ENCODE measurements around the gene VRK3.

VRK3 gene

GRCh38 chr19:49933643-49934042 is 91.5 kb downstream of the VRK3 start:
- Histone ChIP-seq H3K36me3 (ENCODE audit: control insufficient read depth, insufficient read depth, low read length) (peaks cover 4% of the 10 kb centered on the region), H3K27me3 (replicated peaks; ENCODE audit: control insufficient read depth, insufficient read depth, low read length) (no peaks in the 10 kb centered on the region), H3K4me3 (replicated peaks; ENCODE audit: low read depth, low read length) (no peak overlapping the region)
- no peak for DNase-seq (ENCODE audit: extremely low read depth, insufficient read length)
- no peak for TF ChIP-seq CTCF (IDR thresholded peaks at IDR 0.05; ENCODE audit: insufficient read depth, low read length, poor library complexity, severe bottlenecking)

DNA sequence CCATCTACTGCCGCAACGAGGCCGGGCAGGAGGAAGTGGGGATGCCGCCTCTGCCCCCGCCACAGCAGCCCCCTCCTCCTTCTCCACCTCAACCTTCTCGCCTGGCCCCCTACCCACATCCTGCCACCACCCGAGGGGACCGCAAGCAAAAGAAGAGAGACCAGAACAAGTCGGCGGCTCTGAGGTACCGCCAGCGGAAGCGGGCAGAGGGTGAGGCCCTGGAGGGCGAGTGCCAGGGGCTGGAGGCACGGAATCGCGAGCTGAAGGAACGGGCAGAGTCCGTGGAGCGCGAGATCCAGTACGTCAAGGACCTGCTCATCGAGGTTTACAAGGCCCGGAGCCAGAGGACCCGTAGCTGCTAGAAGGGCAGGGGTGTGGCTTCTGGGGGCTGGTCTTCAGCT is 92.4 kb downstream of the VRK3 start:
- Histone ChIP-seq H3K36me3 (ENCODE audit: control insufficient read depth, insufficient read depth, low read length) (peaks cover 5% of the 10 kb centered on the region), H3K27me3 (replicated peaks; ENCODE audit: control insufficient read depth, insufficient read depth, low read length) (no peaks in the 10 kb centered on the region), H3K4me3 (replicated peaks; ENCODE audit: low read depth, low read length) (no peak overlapping the region)
- TF ChIP-seq CTCF (IDR thresholded peaks at IDR 0.05; ENCODE audit: insufficient read depth, low read length, poor library complexity, severe bottlenecking), result no peak
- DNase-seq (ENCODE audit: extremely low read depth, insufficient read length), result no peak

DNA sequence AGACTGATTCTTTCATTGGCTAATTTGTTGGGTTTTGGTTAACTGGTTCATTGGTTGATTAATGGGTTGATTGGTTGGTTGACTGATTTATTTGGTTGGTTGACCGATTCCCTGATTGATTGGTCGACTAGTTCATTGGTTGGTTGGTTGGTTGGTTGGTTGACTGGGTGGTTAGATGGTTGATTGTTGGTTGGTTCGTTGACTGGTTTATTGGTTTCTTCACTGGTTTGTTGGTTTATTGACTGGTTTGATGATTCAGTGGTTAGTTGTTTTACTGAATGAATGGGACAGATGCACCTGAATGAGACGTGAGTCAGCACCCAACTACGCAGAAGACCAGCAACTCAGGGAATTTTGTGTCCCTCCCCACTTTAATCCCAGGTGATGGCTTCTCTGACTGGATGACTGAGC is 93.1 kb downstream of the VRK3 start:
- H3K36me3 ChIP-seq (ENCODE audit: control insufficient read depth, insufficient read depth, low read length), result peaks cover 10% of the 10 kb centered on the region
- no peak for TF ChIP-seq CTCF (IDR thresholded peaks at IDR 0.05; ENCODE audit: insufficient read depth, low read length, poor library complexity, severe bottlenecking)
- no peak for DNase-seq (ENCODE audit: extremely low read depth, insufficient read length)
- H3K27me3 ChIP-seq (replicated peaks; ENCODE audit: control insufficient read depth, insufficient read depth, low read length), result no peaks in the 10 kb centered on the region
- H3K4me3 ChIP-seq (replicated peaks; ENCODE audit: low read depth, low read length), result no peak overlapping the region

DNA sequence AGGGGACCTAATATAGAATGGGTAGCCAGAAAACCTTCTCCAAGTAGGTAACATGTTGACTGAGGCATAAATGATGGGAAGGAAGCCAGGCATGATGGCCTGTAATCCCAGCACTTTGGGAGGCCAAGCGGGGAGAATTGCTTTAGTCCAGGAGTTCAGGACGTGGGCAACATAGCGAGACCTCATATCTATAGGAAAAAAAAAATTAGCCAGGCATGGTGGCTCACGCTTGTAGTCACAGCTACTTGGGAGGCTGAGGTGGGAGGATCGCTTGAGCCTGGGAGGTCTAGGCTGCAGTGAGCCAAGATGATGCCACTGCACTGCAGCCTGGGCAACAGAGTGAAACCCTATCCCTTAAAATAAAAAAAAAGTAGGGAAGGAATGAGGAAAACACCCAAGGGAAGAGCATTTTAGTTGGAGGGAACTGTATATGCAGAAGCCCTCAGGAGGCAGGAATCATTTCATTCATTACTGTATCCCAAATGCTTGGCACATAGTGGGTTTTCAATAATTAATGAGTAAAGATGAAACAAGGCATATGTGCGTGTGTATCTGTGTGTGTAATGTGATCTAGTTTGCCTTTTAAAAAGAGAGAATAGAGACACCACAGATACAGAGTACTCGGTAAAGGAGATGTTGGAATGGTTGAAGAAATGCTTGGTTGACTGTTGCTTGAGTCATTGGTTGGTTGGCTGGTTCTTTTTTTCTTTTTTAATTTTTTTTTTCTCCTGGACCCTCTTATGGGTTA is 93.7 kb downstream of the VRK3 start:
- H3K36me3 ChIP-seq (ENCODE audit: control insufficient read depth, insufficient read depth, low read length), result peaks cover 14% of the 10 kb centered on the region
- DNase-seq (ENCODE audit: extremely low read depth, insufficient read length), result no peak
- H3K4me3 ChIP-seq (replicated peaks; ENCODE audit: low read depth, low read length), result no peak overlapping the region
- H3K27me3 ChIP-seq (replicated peaks; ENCODE audit: control insufficient read depth, insufficient read depth, low read length), result no peaks in the 10 kb centered on the region
- TF ChIP-seq CTCF (IDR thresholded peaks at IDR 0.05; ENCODE audit: insufficient read depth, low read length, poor library complexity, severe bottlenecking), result no peak

- H3K36me3 ChIP-seq (ENCODE audit: control insufficient read depth, insufficient read depth, low read length), result peaks cover 15% of the 10 kb centered on the region
- no peak for DNase-seq (ENCODE audit: extremely low read depth, insufficient read length)
- no peak for TF ChIP-seq CTCF (IDR thresholded peaks at IDR 0.05; ENCODE audit: insufficient read depth, low read length, poor library complexity, severe bottlenecking)
Observed at GRCh38 chr19:49930483-49931011, 94.6 kb downstream of the VRK3 start.

More at GRCh38 chr19:49930483-49931011, 94.6 kb downstream of the VRK3 start:
- Histone ChIP-seq H3K4me3 (replicated peaks; ENCODE audit: low read depth, low read length) (peak overlapping the region; percentile 87), H3K27me3 (replicated peaks; ENCODE audit: control insufficient read depth, insufficient read depth, low read length) (no peaks in the 10 kb centered on the region)

Measured in GM06990 (cell line).